ENCODE results near the gene TYMS. TPM values are rescaled to one million over a fixed set of nuclear protein-coding genes. Genes with fewer than 3 reads are reported as not detected.
A peak's percentile ranks its signal among the peaks of the same experiment; 100 is the strongest.

The TYMS gene
- total and polyA plus RNA-seq, 2 experiments from 2014 or later = 16.8 to 72.8 TPM

DNA sequence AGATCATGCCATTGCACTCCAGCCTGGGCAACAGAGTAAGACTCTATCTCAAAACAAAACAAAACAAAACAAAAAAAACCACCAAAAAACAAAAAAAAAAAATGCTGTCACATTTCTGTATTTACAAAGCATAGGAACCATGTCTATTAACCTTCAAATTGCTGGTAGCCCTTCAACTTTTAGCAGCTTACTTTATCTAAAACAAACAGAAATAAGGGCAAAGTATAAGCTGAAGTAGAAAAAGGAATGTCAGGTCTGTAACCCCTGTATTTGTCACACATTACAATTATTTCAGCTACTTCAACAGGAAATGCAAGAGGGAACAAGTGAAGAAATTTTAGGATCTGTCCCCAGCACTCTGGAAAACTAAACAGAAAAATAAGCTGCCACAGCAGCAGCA lies 25.4 kb downstream of the TYMS start:
- Histone ChIP-seq H3K9ac (no peak overlapping the region), H3F3A (ENCODE audit: insufficient read depth) (no peaks in the 10 kb centered on the region), H3K4me2 (ENCODE audit: unreplicated experiment) (no peak overlapping the region), H3K27me3 (replicated peaks; ENCODE audit: insufficient read depth) (no peaks in the 10 kb centered on the region), H3K4me3 (no peak overlapping the region), H3K9me3 (ENCODE audit: low read depth) (no peaks in the 10 kb centered on the region), H4K20me1 (ENCODE audit: insufficient read depth) (no peaks in the 10 kb centered on the region), H3K9me2 (ENCODE audit: insufficient read depth) (no peaks in the 10 kb centered on the region), H3K79me2 (ENCODE audit: insufficient read depth) (no peaks in the 10 kb centered on the region), H2AFZ (no peak overlapping the region), H3K36me3 (ENCODE audit: low read depth) (no peaks in the 10 kb centered on the region), H3K27ac (no peak overlapping the region), H3K4me1 (ENCODE audit: insufficient read depth) (no peaks in the 10 kb centered on the region)
- no peak for TF ChIP-seq EZH2 (IDR thresholded peaks at IDR 0.05; ENCODE audit: insufficient read depth, poor library complexity, severe bottlenecking)
- TF ChIP-seq EZH2phosphoT487 (IDR thresholded peaks at IDR 0.05; ENCODE audit: insufficient read depth, low read depth) = no peak
- in situ Hi-C loops (cut with MboI) = no loop called here
- DNase-seq = no peak

- no peak for DNase-seq
- H3K79me2 ChIP-seq (ENCODE audit: insufficient read depth) = no peaks in the 10 kb centered on the region
Measured at GRCh38 chr18:683531-683930, 26.1 kb downstream of the TYMS start.

DNA sequence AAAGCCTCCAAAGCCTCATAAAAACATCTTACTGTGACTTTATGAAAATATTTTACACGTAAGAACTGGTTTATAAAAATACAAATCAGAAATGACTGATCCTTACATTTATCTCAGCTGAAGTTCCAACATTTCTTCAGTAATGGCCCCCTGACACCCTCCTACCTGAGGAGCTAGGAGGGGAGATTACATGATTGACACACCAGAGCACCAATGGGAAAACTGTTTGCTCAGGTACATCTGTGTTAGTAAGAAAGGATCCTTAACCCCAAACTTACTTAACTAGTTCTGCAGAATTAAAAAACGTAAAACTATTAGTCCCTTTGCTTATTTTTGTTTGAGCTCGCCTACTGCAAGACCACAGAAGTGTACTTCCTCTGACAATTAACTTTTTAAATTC lies 28.0 kb downstream of the TYMS start:
- no peak overlapping the region for H2AFZ ChIP-seq
- H3K4me2 ChIP-seq (ENCODE audit: unreplicated experiment) = no peak overlapping the region
- H3K79me2 ChIP-seq (ENCODE audit: insufficient read depth) = no peaks in the 10 kb centered on the region
- H3K9me2 ChIP-seq (ENCODE audit: insufficient read depth) = no peaks in the 10 kb centered on the region
- H3K27ac ChIP-seq = no peak overlapping the region
- no peak overlapping the region for H3K9ac ChIP-seq
- H3K4me1 ChIP-seq (ENCODE audit: insufficient read depth) = no peaks in the 10 kb centered on the region
- no peaks in the 10 kb centered on the region for H3F3A ChIP-seq (ENCODE audit: insufficient read depth)
- in situ Hi-C loops (cut with MboI) = no loop called here
- H3K9me3 ChIP-seq (ENCODE audit: low read depth) = no peaks in the 10 kb centered on the region
- H3K27me3 ChIP-seq (replicated peaks; ENCODE audit: insufficient read depth) = no peaks in the 10 kb centered on the region
- WGBS, 2 experiments (ENCODE audit: low coverage in 1 of 2, low lambda C conversion rate in 2 of 2, missing lambda C conversion rate in 2 of 2) = 97% methylated on average over 3 of the region's 3 CpGs
- 0 out of 2 replicates have a peak, but pooled peaks cover 5% of the 10 kb centered on the region for H3K36me3 ChIP-seq (ENCODE audit: low read depth)
- DNase-seq = no peak
- H4K20me1 ChIP-seq (ENCODE audit: insufficient read depth) = no peaks in the 10 kb centered on the region
- no peak overlapping the region for H3K4me3 ChIP-seq
- TF ChIP-seq EZH2phosphoT487 (IDR thresholded peaks at IDR 0.05; ENCODE audit: insufficient read depth, low read depth) = no peak
- no peak for TF ChIP-seq EZH2 (IDR thresholded peaks at IDR 0.05; ENCODE audit: insufficient read depth, poor library complexity, severe bottlenecking)

More at GRCh38 chr18:683531-683930, 26.1 kb downstream of the TYMS start:
- H3F3A ChIP-seq (ENCODE audit: insufficient read depth) = no peaks in the 10 kb centered on the region
- WGBS, 2 experiments (ENCODE audit: low coverage in 1 of 2, low lambda C conversion rate in 2 of 2, missing lambda C conversion rate in 2 of 2) = 82 to 84% methylated on average over 5 of the region's 5 CpGs
- in situ Hi-C loops (cut with MboI) = no loop called here
- no peaks in the 10 kb centered on the region for H3K27me3 ChIP-seq (replicated peaks; ENCODE audit: insufficient read depth)
- H3K27ac ChIP-seq = no peak overlapping the region
- no peaks in the 10 kb centered on the region for H3K9me2 ChIP-seq (ENCODE audit: insufficient read depth)
- TF ChIP-seq EZH2phosphoT487 (IDR thresholded peaks at IDR 0.05; ENCODE audit: insufficient read depth, low read depth) (no peak), EZH2 (IDR thresholded peaks at IDR 0.05; ENCODE audit: insufficient read depth, poor library complexity, severe bottlenecking) (no peak)
- no peaks in the 10 kb centered on the region for H3K9me3 ChIP-seq (ENCODE audit: low read depth)
- H3K9ac ChIP-seq = no peak overlapping the region
- H3K36me3 ChIP-seq (ENCODE audit: low read depth) = no peaks in the 10 kb centered on the region
- H3K4me3 ChIP-seq = no peak overlapping the region
- H3K4me1 ChIP-seq (ENCODE audit: insufficient read depth) = no peaks in the 10 kb centered on the region
- no peak overlapping the region for H3K4me2 ChIP-seq (ENCODE audit: unreplicated experiment)
- H4K20me1 ChIP-seq (ENCODE audit: insufficient read depth) = no peaks in the 10 kb centered on the region
- no peak overlapping the region for H2AFZ ChIP-seq

- H3K9ac ChIP-seq = no peak overlapping the region
- H3K4me3 ChIP-seq = no peak overlapping the region
- H3K9me3 ChIP-seq (ENCODE audit: low read depth) = no peaks in the 10 kb centered on the region
- no peaks in the 10 kb centered on the region for H4K20me1 ChIP-seq (ENCODE audit: insufficient read depth)
- H3F3A ChIP-seq (ENCODE audit: insufficient read depth) = no peaks in the 10 kb centered on the region
- H3K4me1 ChIP-seq (ENCODE audit: insufficient read depth) = no peaks in the 10 kb centered on the region
- H3K4me2 ChIP-seq (ENCODE audit: unreplicated experiment) = no peak overlapping the region
- H2AFZ ChIP-seq = no peak overlapping the region
- H3K79me2 ChIP-seq (ENCODE audit: insufficient read depth) = no peaks in the 10 kb centered on the region
- no peaks in the 10 kb centered on the region for H3K9me2 ChIP-seq (ENCODE audit: insufficient read depth)
- 0 out of 2 replicates have a peak, but pooled peaks cover 5% of the 10 kb centered on the region for H3K36me3 ChIP-seq (ENCODE audit: low read depth)
- no peak for TF ChIP-seq EZH2 (IDR thresholded peaks at IDR 0.05; ENCODE audit: insufficient read depth, poor library complexity, severe bottlenecking)
- TF ChIP-seq EZH2phosphoT487 (IDR thresholded peaks at IDR 0.05; ENCODE audit: insufficient read depth, low read depth) = no peak
- in situ Hi-C loops (cut with MboI) = no loop called here
- DNase-seq = peak; percentile 10
- H3K27ac ChIP-seq = no peak overlapping the region
- no peaks in the 10 kb centered on the region for H3K27me3 ChIP-seq (replicated peaks; ENCODE audit: insufficient read depth)
- 85 to 89% methylated on average over 11 of the region's 11 CpGs for WGBS, 2 experiments (ENCODE audit: low coverage in 1 of 2, low lambda C conversion rate in 2 of 2, missing lambda C conversion rate in 2 of 2)
Measured at GRCh38 chr18:686339-687111, 29.1 kb downstream of the TYMS start.

Measured in GM23248 (cell line).